Skin epidermis (tissue), 12 donors: ENCODE results near the gene FBN2.

ENCODE experiments used
- H3K27ac ChIP-seq, 21 experiments: fragments of 200-600 bp; sonication (generic) in 11 of 21; one replicate each; pipeline ENCODE4 v1.5.0; 2020; ENCODE audit warnings: mild to moderate bottlenecking in 3 of 21, inconsistent platforms in 2 of 21, moderate library complexity in 2 of 21
- H3K4me3 ChIP-seq, 7 experiments: fragments of 200-600 bp; sonication (generic) in 2 of 7; one replicate each; pipeline ENCODE4 v1.5.0; 2020; ENCODE audit warnings: inconsistent platforms in 2 of 7, mild to moderate bottlenecking in 2 of 7, moderate library complexity in 1 of 7

Gene FBN2

DNA sequence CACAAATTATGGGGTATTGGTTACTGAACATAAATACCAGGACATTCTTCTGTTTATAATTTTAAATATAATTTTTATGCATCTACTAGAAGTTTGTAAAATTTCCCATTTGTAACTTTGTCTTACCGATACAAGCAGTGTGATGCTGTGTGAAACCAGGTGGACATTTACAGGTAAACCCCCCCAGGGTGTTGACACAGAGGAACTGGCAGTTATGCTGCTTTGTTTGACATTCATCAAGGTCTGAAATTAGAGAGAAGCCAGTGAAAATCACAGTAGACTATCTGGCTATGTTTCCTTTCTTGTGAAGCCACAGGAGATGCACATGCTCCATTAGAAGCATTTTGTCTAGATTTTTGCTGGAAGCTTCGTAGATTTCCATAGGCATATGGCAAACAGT lies 263.6 kb downstream of the FBN2 start:
- Histone ChIP-seq H3K27ac (no peak overlapping the region), H3K4me3 (no peak overlapping the region)

DNA sequence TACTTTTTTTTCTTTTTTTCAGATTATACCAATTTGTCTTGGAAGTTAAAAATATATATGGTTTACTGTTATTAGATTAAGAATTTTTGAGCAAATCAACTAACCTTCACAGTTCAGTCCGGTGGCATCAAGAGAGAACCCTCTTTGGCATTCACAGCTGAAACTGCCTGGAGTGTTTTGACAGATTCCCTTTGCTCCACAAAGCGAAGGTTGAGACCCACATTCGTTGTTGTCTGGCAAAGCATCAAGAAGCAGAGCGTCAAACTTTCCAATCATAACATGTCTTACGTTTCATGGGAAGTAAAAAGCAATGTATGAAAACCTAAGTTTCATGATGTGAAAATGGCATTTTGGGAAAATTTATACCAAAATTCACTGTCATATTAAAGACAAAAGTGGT lies 264.3 kb downstream of the FBN2 start:
- H3K4me3 ChIP-seq, result no peak overlapping the region
- no peak overlapping the region for H3K27ac ChIP-seq

DNA sequence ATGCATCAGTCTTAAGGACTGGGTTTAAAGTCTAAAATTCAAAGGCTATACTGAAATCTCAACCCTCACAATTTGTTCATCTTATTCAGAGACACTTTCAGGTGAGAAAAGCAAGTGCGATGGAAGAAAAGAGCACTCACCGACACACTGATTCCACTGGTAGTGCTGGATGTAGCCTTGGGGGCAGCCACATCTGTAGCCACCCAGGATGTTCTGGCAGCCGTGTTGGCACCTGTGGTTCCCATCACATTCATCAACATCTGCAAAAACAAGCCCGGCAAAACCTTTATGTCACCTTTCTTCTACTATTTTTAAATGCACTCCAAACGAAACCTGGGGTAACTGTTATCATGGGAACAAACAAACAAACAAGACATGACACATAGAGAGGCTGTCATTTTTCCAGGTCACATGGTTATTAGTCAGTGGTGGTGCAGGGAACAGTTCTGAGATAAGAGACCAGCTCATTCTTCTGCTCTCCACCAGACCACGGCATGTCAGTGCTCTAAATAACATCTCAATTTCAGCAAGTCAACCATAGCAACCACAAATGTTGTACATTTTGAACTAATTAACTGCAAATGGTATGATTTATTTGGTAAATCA lies 266.1 kb downstream of the FBN2 start:
- Histone ChIP-seq H3K4me3 (no peak overlapping the region), H3K27ac (no peak overlapping the region)

DNA sequence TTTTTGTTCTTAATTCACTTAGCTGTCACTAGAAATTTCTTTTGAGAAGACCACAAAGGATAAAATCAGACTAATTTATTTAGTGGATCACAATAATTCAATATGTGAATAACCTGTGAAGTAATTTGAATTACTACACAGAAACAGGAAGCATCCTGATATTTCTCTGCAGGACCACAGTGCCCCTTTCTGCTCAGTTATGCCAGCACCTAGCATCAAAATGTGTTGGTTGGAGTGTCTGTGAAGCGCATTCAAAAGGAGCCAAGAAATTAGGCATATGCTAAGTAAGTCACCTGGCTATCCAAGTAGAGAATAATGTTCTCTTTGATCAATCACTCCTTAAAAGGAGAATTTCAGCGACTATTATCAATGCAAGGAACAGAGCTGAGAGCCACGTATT lies 267.0 kb downstream of the FBN2 start:
- Histone ChIP-seq H3K27ac (no peak overlapping the region), H3K4me3 (no peak overlapping the region)

DNA sequence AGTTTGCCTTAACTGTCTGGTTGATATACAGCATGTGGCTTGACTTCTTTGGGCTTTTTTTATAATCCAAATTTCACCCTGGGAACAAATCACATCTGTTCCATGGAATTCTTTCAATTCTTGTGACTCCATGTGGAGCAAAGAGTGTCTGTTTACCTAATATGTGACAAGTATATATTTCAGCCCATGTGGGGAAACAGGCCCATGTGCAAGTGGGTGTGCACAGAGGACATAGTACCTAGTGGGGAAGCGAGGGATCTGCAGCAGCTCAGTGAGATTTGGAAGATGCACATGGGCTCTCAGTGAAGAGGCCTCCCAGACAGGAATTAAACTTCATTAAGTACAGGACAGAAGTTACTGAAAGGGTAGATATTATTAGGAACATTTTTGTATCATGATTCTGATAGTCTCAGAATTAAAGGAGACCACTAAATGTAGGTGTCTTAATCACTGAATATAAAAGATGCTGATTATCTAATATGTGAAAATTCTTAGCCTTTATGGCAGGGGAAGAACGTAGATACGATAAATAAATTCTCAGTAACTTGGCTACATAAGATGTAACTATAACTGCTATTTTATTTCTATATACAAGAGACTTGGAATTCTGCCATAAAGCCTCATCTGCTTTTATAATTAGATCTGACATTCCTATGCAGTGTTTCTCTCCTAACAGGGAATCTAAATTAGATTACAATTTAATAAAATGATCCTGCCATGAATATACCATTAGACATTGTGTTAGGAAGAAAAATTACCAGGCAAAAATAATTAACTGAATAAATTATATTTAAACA lies 273.3 kb downstream of the FBN2 start:
- Histone ChIP-seq H3K4me3 (no peak overlapping the region), H3K27ac (no peak overlapping the region)

DNA sequence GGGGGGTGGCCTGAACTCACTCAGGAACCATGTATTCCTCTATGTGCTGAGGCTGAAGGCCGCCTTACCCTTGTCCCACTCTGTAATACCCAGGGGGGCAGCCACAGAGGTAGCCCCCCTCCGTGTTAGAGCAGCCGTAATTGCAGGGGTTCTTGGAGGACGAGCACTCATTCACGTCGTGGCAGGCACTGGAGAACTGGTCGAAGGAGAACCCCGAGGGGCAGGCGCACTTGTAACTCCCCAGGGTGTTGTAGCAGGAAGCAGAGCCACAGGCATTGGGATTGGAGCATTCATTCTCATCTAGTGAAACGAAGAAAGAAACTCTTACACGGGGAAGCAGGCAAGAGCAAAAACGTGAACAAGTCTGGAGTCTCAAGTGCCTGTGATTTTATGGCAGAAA lies 274.7 kb downstream of the FBN2 start:
- H3K4me3 ChIP-seq, result no peak overlapping the region
- no peak overlapping the region for H3K27ac ChIP-seq

DNA sequence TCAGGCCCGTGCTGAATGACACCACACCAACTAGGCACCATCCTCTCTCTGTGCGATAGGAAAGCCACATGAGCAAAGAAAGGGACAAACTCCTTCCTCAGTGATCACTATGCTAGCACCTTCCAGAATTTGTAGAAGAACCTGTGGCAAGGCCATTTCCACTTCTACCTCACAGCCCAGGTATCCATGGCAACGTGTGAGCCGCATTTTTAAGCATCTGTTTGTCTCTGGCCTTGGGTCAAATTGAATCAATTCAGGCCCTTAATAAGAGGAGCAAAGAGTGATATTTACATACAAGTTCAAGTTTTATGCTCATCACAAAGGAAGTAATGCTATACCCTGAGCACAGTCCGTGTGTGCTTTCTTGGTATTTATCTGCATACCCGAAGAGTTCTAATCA lies 275.1 kb downstream of the FBN2 start:
- Histone ChIP-seq H3K4me3 (no peak overlapping the region), H3K27ac (no peak overlapping the region)

DNA sequence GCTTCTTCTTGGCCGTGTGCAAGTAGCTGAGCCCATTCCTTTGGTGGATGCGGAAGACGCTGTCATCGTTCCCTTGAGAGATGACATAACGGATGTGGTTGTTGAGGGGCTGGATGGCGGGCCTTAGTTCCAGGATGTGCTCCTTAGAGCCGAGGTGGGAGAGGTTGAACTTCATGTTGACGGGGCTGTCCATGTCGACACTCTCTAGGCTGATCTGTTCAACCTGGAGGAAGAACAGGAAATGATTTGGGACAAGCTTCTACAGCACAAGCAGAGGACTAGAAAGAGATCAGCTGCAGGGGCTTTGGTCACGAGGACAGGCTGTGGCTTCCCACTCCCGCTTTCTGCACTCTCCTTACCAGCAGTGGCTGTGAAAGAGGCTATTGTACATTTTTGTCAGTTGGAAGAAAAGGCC lies 278.4 kb downstream of the FBN2 start:
- Histone ChIP-seq H3K4me3 (no peak overlapping the region), H3K27ac (no peak overlapping the region)

DNA sequence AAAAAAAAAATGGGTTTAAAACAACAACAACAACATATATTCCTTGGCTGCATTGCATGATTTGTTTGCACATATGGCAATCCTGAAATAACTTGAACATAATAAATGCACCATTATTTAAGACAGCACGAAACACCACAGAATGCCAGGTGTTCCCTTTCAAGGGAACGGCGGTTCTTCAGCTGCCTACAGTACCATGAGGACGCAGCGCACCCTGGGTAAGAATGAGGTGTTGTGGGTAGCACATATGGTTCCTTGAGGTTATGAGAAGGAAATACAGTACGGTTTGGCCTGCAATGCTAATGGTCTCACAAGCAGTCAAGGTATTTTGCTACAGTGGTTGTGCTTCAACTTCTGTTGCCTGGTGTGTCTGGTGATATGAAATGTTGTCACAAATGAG lies 279.7 kb downstream of the FBN2 start:
- Histone ChIP-seq H3K27ac (no peak overlapping the region), H3K4me3 (no peak overlapping the region)

DNA sequence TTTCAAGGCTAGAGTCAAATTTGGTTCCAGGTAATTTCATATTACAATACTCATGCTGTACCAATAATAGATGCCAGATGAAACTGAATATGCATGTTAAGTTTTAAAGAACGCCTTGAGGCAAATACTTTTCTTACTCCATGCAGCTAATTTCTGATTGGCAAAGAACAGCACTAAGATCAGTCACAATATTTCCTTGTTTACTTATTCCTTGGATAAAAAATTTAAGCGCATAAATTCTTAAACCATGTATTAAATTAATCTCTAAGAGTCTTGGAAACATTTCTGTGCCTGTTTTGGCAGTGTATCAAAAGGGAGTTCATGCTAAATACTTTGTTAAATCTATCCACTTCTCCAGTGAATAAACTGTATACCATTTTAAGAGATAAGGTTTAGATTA lies 281.0 kb downstream of the FBN2 start:
- Histone ChIP-seq H3K27ac (no peak overlapping the region), H3K4me3 (no peak overlapping the region)

DNA sequence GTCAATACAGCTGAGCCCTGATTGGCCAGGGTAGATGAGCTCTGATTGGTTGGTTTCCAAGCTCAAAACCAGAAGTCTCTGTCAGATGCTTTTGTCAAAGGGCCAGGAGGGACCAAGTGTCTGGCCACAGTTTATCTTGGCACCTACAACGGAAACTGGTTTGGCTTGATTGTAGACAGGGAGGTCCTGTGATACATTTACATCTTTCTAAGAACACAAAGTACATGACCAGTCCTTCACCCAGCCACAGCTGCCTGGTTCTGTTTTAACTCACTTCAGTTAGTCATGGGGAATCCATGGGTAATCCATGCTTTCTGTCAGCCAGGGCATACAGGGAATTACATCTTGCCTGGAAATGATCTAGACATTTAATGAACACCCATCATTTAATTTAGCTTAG lies 283.3 kb downstream of the FBN2 start:
- Histone ChIP-seq H3K27ac (no peak overlapping the region), H3K4me3 (no peak overlapping the region)

DNA sequence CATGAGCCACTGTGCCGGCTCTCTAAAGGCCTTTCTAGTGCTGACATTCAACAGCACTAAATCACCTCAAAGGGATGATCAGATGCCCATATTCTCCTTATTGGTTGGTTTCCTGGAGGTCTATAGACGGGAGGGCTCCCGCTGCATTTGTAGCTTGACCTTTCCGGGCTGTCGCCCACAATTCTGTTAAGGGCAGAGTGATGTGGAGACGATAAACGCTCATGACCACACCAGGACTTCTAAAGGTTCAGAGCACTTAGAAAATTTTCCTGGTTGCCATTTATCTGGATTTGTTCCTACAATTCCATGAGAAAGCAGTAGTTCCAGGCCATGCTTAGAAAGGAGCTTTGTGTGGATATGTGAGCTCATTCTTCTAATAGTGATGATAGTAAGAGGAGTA lies 284.2 kb downstream of the FBN2 start:
- Histone ChIP-seq H3K4me3 (no peak overlapping the region), H3K27ac (no peak overlapping the region)

DNA sequence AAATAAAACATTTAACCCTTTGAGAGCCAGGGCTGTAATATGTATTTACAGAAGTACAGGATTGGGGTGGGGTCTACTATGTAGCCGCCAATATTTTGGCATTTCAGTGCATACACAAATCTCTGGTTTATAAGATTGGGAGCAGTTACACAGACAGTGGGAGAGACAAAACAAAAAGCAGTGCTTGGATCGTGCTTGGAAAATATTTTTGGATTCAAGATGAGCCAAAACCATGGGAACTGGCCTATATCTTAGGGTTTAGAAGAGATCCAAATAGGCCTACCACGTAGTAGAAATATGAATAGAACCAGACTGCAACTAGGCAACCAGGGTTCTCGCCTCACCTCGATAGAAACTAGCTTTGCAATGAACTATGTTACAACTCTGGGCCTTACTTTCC lies 284.9 kb downstream of the FBN2 start:
- Histone ChIP-seq H3K4me3 (no peak overlapping the region), H3K27ac (no peak overlapping the region)

DNA sequence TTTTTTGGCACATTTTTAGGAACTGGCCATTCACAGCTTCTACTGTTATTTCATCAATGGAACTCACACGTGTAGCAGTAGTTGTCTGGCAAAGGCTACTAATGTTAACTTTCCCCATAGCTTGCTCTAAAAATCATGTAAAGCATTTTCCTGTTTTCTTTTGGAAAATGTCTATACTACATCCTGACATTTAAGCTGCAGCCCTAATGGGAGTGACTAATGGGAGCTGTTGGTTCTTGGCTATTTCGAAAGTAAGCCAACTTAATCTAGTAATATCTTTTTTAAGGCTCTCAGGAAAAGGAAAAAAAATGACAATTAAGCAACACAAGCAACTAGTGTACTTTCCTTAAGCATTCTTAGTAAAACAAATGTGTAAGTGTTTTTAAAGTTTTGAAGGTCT lies 285.3 kb downstream of the FBN2 start:
- Histone ChIP-seq H3K27ac (no peak overlapping the region), H3K4me3 (no peak overlapping the region)

DNA sequence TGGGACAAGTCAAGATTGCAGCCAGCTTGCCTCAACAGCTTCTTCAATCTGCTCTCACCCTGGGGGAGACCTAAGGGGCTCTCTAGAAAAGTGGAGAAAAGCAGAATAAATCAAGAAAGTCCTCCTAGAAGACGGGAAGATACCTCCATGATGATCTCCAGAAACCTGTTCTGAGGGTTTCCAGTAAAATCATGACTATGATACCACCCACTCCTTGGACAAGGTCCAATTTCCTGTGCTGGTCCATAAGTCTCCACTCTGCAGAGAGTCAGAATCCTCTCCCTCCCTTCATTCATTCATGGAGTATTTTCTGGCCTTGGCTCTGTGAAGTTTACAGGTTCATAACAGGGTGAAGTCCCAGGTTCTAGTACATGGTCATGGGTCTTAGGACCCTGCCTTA lies 285.8 kb downstream of the FBN2 start:
- H3K4me3 ChIP-seq, result no peak overlapping the region
- H3K27ac ChIP-seq, result no peak overlapping the region

DNA sequence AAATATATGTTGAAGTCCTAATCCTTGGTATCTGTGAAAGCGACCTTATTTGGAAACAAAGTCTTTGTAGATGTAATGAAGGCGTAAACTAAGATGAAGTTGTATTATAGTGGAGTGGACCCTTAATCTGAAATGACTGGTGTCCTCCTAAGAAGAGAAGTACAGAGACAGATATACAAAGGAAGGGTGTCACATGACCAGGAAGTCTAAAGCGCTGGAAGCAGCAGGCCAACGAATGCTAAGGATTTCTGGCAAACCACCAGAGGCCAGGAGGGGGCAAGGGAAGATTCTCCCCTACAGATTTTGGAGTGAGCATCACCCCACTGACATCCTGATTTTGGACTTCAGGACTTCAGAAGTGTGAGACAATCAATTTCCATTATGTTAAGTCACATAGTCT lies 292.1 kb downstream of the FBN2 start:
- no peak overlapping the region for H3K4me3 ChIP-seq
- H3K27ac ChIP-seq, result no peak overlapping the region

DNA sequence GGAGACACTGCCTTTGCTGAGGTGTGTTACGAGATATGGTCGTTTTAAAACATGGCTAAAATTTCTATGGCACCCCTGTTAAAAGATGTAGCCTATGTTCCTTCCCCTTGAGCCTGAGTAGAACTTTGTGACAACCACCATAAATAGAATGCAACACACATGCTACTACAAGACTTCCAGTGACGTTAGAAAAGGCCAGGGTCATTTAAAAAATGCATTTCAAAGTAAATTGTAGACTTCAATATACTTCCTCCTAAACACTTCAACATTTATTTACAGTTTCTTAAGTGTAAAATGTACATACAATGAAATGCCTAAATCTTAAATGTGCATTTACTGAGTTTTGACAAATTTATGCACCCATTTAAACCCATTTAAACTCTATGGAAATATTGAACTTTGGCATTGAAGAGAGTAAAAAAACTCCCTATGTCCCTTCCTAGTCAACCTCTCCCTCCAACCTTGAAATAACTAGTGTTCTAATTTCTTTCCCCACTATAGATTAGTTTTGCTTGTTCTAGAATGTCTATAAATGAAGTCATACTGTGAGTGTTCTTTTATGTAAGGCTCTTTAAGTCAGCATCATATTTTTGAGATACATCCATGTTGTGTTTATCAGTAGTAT lies 294.0 kb downstream of the FBN2 start:
- Histone ChIP-seq H3K4me3 (no peak overlapping the region), H3K27ac (no peak overlapping the region)

DNA sequence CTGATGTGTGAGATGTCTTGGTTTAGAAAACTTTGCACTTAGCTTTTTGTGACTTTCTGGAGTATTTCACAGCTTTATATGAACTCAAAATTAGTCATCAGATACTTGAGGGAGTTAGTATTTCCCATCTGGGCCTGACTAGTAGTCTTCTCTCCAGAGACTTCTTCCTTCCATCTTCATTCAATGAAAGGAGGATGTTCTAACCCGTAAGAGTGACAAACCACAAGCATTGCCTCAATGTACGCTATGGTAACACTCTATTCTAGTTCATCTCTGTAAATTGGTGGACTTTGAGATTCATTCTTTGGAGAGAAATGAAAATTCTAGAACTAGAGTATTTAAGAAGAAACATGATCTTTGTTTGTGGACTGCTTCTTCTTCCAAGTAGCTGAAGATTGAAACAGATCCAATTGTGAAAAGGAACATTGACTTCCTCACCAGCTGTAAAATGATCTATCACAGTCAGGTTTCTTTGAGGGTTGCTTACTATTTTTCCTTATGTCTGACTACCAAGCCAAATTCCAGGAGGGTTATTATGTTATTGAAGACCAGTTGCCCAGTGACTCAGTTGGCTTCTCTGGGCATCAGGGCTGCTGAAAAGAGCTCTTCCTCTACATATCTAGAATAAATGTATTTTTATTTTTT lies 296.9 kb downstream of the FBN2 start:
- Histone ChIP-seq H3K27ac (no peak overlapping the region), H3K4me3 (no peak overlapping the region)

DNA sequence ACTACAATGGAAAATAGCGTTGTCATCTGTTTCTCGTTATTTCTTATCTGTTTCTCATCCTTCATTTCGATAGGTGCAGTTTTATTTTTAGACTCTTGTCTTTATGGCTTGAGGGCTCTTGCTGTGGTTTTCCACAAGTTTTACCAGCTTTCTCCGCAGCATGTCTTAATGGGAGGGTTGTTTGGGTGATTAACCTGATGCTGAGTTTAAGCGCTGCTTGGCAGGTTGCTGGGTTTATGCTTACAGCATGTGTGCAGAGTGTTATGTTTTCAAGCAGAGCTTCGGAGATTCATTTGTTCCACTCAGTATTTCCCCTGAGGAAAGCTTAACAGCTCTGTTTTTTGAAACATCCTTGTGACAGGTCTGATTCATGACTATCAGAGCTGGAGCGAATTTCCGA lies 300.5 kb downstream of the FBN2 start:
- Histone ChIP-seq H3K4me3 (no peak overlapping the region), H3K27ac (no peak overlapping the region)

DNA sequence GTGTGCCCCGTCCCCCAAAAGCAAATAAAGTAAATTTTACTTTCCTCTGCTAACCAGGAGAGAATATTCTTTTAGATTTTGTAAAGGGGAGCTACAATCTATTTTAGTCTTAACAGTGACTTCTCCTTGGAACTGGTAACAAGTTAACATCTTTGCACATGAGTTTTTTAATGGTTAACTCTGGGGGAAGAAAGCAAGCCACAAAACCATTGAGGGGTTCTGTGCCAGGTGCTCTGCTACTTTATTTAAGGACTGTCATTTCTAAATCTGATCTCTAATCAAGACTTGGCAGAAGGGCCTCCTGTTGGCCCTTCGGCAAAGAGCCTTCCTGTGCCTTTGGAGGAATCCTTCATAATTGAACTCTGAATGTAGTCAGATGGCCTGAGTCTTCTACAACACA lies 301.0 kb downstream of the FBN2 start:
- H3K27ac ChIP-seq, result no peak overlapping the region

DNA sequence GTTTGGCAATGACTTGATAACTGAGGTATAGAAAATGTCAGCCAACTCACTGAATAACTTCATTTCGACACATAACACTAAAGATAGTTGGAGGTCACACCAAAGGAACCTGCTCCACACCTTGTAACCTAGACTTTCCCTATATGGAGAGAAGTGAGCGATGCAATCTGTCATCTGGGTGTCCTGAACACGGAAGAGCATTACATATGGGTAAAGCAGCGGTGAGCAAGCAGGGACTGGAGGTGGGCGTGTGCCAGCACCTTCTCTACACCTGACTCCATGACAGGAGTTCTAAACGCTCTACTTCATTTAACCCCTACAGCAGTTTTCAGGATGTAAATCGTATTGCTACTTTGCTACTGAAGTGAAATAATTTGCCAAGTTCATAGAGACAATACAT lies 301.7 kb downstream of the FBN2 start:
- H3K4me3 ChIP-seq, result no peak overlapping the region
- no peak overlapping the region for H3K27ac ChIP-seq

More for the DNA sequence above, 301.0 kb downstream of the FBN2 start:
- H3K4me3 ChIP-seq, result no peak overlapping the region
